ENCODE measurements around the gene TIMM10. TPM values are rescaled to one million over a fixed set of nuclear protein-coding genes. Genes with fewer than 3 reads are reported as not detected.

Gene TIMM10
- total RNA-seq, 2 experiments from 2014 or later, result 131 to 136 TPM

GRCh38 chr11:57500515-57500914, 30.0 kb downstream of the TIMM10 start:
- no peaks in the 10 kb centered on the region for H3K27me3 Mint-ChIP-seq (ENCODE audit: low read depth)
- CTCF ChIA-PET, result interaction anchor here (0.7 to 1.0 kb wide), 2 partner anchors 26 to 44 kb away, joined by 3 read pairs; no protein-coding TSS in a partner anchor
- intact Hi-C loops (cut with micrococcal nuclease), result no loop called here
- H3K4me1 Mint-ChIP-seq (ENCODE audit: low read depth), result no peaks in the 10 kb centered on the region
- H3K27ac Mint-ChIP-seq, result no peak overlapping the region
- no peak overlapping the region for H3K4me3 Mint-ChIP-seq
- peaks cover 24% of the 10 kb centered on the region for H3K36me3 Mint-ChIP-seq (ENCODE audit: low read depth)
- no peaks in the 10 kb centered on the region for H3K9me3 Mint-ChIP-seq
- no peak for DNase-seq

GRCh38 chr11:57499983-57500461, 30.5 kb downstream of the TIMM10 start:
- Mint-ChIP-seq H3K36me3 (ENCODE audit: low read depth) (peaks cover 24% of the 10 kb centered on the region), H3K27ac (no peak overlapping the region), H3K4me1 (ENCODE audit: low read depth) (no peaks in the 10 kb centered on the region), H3K4me3 (no peak overlapping the region), H3K9me3 (no peaks in the 10 kb centered on the region), H3K27me3 (ENCODE audit: low read depth) (no peaks in the 10 kb centered on the region)
- no peak for DNase-seq
- intact Hi-C loops (cut with micrococcal nuclease), result no loop called here
- CTCF ChIA-PET, result interaction anchor here (0.7 to 1.0 kb wide), 2 partner anchors 27 to 43 kb away, joined by 3 read pairs; no protein-coding TSS in a partner anchor

GRCh38 chr11:57499413-57499982, 31.1 kb downstream of the TIMM10 start:
- CTCF ChIA-PET, result interaction anchor here (0.7 to 1.0 kb wide), 2 partner anchors 27 to 43 kb away, joined by 3 read pairs; no protein-coding TSS in a partner anchor

GRCh38 chr11:57498540-57498939, 32.0 kb downstream of the TIMM10 start:
- Mint-ChIP-seq H3K4me3 (no peak overlapping the region), H3K27me3 (ENCODE audit: low read depth) (no peaks in the 10 kb centered on the region), H3K36me3 (ENCODE audit: low read depth) (peaks cover 29% of the 10 kb centered on the region), H3K9me3 (no peaks in the 10 kb centered on the region), H3K4me1 (ENCODE audit: low read depth) (peaks cover 11% of the 10 kb centered on the region), H3K27ac (no peak overlapping the region)
- no peak for DNase-seq
- intact Hi-C loops (cut with micrococcal nuclease), result no loop called here
- CTCF ChIA-PET, result interaction anchor here (0.8 kb wide), 1 partner anchor 16 kb away, joined by 4 read pairs; no protein-coding TSS in a partner anchor

More at GRCh38 chr11:57499413-57499982, 31.1 kb downstream of the TIMM10 start:
- no peak overlapping the region for H3K4me3 Mint-ChIP-seq
- DNase-seq, result peak; percentile 41
- no peak overlapping the region for H3K27ac Mint-ChIP-seq
- intact Hi-C loops (cut with micrococcal nuclease), result no loop called here
- H3K27me3 Mint-ChIP-seq (ENCODE audit: low read depth), result no peaks in the 10 kb centered on the region
- no peaks in the 10 kb centered on the region for H3K9me3 Mint-ChIP-seq
- H3K4me1 Mint-ChIP-seq (ENCODE audit: low read depth), result peaks cover 1% of the 10 kb centered on the region
- peaks cover 24% of the 10 kb centered on the region for H3K36me3 Mint-ChIP-seq (ENCODE audit: low read depth)

GRCh38 chr11:57497303-57498247, 33.0 kb downstream of the TIMM10 start:
- peak overlapping the region; percentile 24 for H3K27ac Mint-ChIP-seq
- peaks cover 12% of the 10 kb centered on the region for H3K4me1 Mint-ChIP-seq (ENCODE audit: low read depth)
- intact Hi-C loops (cut with micrococcal nuclease), result no loop called here
- CTCF ChIA-PET, result interaction anchor here (1.0 to 7.8 kb wide), 4 partner anchors 14 to 70 kb away, joined by 3 to 270 read pairs (median 3); partner anchors contain the start of genes TIMM10 and UBE2L6
- no peaks in the 10 kb centered on the region for H3K9me3 Mint-ChIP-seq
- DNase-seq, result no peak
- H3K27me3 Mint-ChIP-seq (ENCODE audit: low read depth), result no peaks in the 10 kb centered on the region
- H3K36me3 Mint-ChIP-seq (ENCODE audit: low read depth), result peaks cover 29% of the 10 kb centered on the region
- H3K4me3 Mint-ChIP-seq, result no peak overlapping the region

- DNase-seq, result no peak
- Mint-ChIP-seq H3K4me1 (ENCODE audit: low read depth) (peaks cover 12% of the 10 kb centered on the region), H3K4me3 (no peak overlapping the region), H3K27me3 (ENCODE audit: low read depth) (no peaks in the 10 kb centered on the region), H3K9me3 (no peaks in the 10 kb centered on the region), H3K27ac (no peak overlapping the region), H3K36me3 (ENCODE audit: low read depth) (peaks cover 33% of the 10 kb centered on the region)
- CTCF ChIA-PET, result interaction anchor here (1.0 to 7.8 kb wide), 5 partner anchors 14 to 72 kb away, joined by 3 to 270 read pairs (median 3); partner anchors contain the start of genes SLC43A1, TIMM10 and UBE2L6
- intact Hi-C loops (cut with micrococcal nuclease), result no loop called here
Observed at GRCh38 chr11:57496109-57496820, 34.3 kb downstream of the TIMM10 start.

- H3K36me3 Mint-ChIP-seq (ENCODE audit: low read depth), result peaks cover 41% of the 10 kb centered on the region
Observed at GRCh38 chr11:57493507-57494503, 36.7 kb downstream of the TIMM10 start.

GRCh38 chr11:57491371-57492061, 39.0 kb downstream of the TIMM10 start:
- H3K9me3 Mint-ChIP-seq, result no peaks in the 10 kb centered on the region
- peaks cover 12% of the 10 kb centered on the region for H3K4me1 Mint-ChIP-seq (ENCODE audit: low read depth)
- no peak overlapping the region for H3K4me3 Mint-ChIP-seq
- H3K27me3 Mint-ChIP-seq (ENCODE audit: low read depth), result no peaks in the 10 kb centered on the region
- no peak overlapping the region for H3K27ac Mint-ChIP-seq
- peaks cover 52% of the 10 kb centered on the region for H3K36me3 Mint-ChIP-seq (ENCODE audit: low read depth)
- intact Hi-C loops (cut with micrococcal nuclease), result loop anchor here (2.0 to 5.0 kb wide), 2 partner anchors 34 to 75 kb away; partner anchors contain the start of gene UBE2L6
- CTCF ChIA-PET, result interaction anchor here (0.6 to 7.8 kb wide), 20 partner anchors 9 to 202 kb away, joined by 3 to 270 read pairs (median 4); partner anchors contain the start of genes SLC43A1, TIMM10 and YPEL4
- peak; percentile 71 for DNase-seq

More at GRCh38 chr11:57493507-57494503, 36.7 kb downstream of the TIMM10 start:
- intact Hi-C loops (cut with micrococcal nuclease), result loop anchor here (1.0 to 5.0 kb wide), 5 partner anchors 21 to 150 kb away; partner anchors contain the start of genes SLC43A1 and UBE2L6
- Mint-ChIP-seq H3K9me3 (no peaks in the 10 kb centered on the region), H3K27me3 (ENCODE audit: low read depth) (no peaks in the 10 kb centered on the region), H3K27ac (peak overlapping the region; percentile 93), H3K4me3 (no peak overlapping the region), H3K4me1 (ENCODE audit: low read depth) (peaks cover 12% of the 10 kb centered on the region)
- CTCF ChIA-PET, result interaction anchor here (0.6 to 7.8 kb wide), 44 partner anchors 8 to 1020 kb away, joined by 3 to 270 read pairs (median 5); partner anchors contain the start of genes RTN4RL2, SLC43A1, TIMM10 and UBE2L6
- peak; percentile 93 for DNase-seq

GRCh38 chr11:57490456-57491248, 39.9 kb downstream of the TIMM10 start:
- H3K27me3 Mint-ChIP-seq (ENCODE audit: low read depth), result no peaks in the 10 kb centered on the region
- no peak overlapping the region for H3K4me3 Mint-ChIP-seq
- H3K9me3 Mint-ChIP-seq, result no peaks in the 10 kb centered on the region
- no peak overlapping the region for H3K27ac Mint-ChIP-seq
- DNase-seq, result no peak
- H3K4me1 Mint-ChIP-seq (ENCODE audit: low read depth), result peaks cover 13% of the 10 kb centered on the region
- CTCF ChIA-PET, result interaction anchor here (0.9 to 7.8 kb wide), 14 partner anchors 9 to 154 kb away, joined by 3 to 270 read pairs (median 6); partner anchors contain the start of genes SLC43A1, TIMM10 and YPEL4
- H3K36me3 Mint-ChIP-seq (ENCODE audit: low read depth), result peaks cover 54% of the 10 kb centered on the region
- intact Hi-C loops (cut with micrococcal nuclease), result loop anchor here (5.0 kb wide), 1 partner anchor 33 kb away; no protein-coding TSS in a partner anchor
